IMR-90 (cell line): ENCODE data around the gene C12orf75. TPM values are rescaled to one million over a fixed set of nuclear protein-coding genes. Genes with fewer than 3 reads are reported as not detected.

ENCODE experiments used
- ATAC-seq: fragments of 200-7000 bp; cut with Tn5 transposase; 2 replicates; pipeline ENCODE4 v1.9.1; 2020; ENCODE audit warnings: low read depth, mild to moderate bottlenecking, moderate library complexity
- BruUV-seq: library from RNA; stranded (reverse); fragments of 400-500 nt; replicated peaks from 2 replicates; lab custom pipeline; 2021; lab: Mats Ljungman, UMichigan
- CTCF ChIA-PET: fragments of 300-600 bp; formaldehyde crosslinking; extraction: SDS; loops from one replicate; lab custom pipeline; 2021; ENCODE audit warnings: antibody characterized with exemption; lab: Yijun Ruan, JAX
- POLR2A ChIA-PET: fragments of 300-600 bp; sonication (Branson Sonifier 250); formaldehyde crosslinking; loops from one replicate; lab custom pipeline; 2022; ENCODE audit warnings: antibody characterized with exemption; ENCODE audit not compliant: unreplicated experiment; lab: Charles Lee
- DNase-seq: peaks from one replicate; pipeline ENCODE4 v3.0.0; 2013
- H2AFZ ChIP-seq: replicated peaks from 2 replicates; pipeline ENCODE3; 2013; ENCODE audit warnings: low read length, mild to moderate bottlenecking; ENCODE audit not compliant: poor library complexity
- H2AK5ac ChIP-seq: 2 replicates; pipeline ENCODE4 v1.6.1; 2013; ENCODE audit warnings: low read depth, low read length, inconsistent platforms
- H2AK9ac ChIP-seq: replicated peaks from 2 replicates; pipeline ENCODE3; 2013; ENCODE audit warnings: mild to moderate bottlenecking, low read depth, low read length, moderate library complexity; ENCODE audit not compliant: poor library complexity
- H2BK120ac ChIP-seq: 2 replicates; pipeline ENCODE4 v1.6.1; 2013; ENCODE audit warnings: low read depth, low read length, inconsistent platforms
- H2BK15ac ChIP-seq: 3 replicates; pipeline ENCODE4 v1.6.1; 2013; ENCODE audit warnings: low read depth, low read length, inconsistent platforms
- H2BK20ac ChIP-seq: 2 replicates; pipeline ENCODE4 v1.6.1; 2013; ENCODE audit warnings: low read depth, mild to moderate bottlenecking, inconsistent platforms, low read length, moderate library complexity
- H2BK5ac ChIP-seq: 2 replicates; pipeline ENCODE4 v1.6.1; 2013; ENCODE audit warnings: mild to moderate bottlenecking, low read depth, low read length, inconsistent platforms; ENCODE audit not compliant: poor library complexity, severe bottlenecking
- H3K14ac ChIP-seq: replicated peaks from 2 replicates; pipeline ENCODE4 v1.6.1; 2013; ENCODE audit warnings: low read depth, low read length, inconsistent platforms
- H3K18ac ChIP-seq: 2 replicates; pipeline ENCODE4 v1.6.1; 2013; ENCODE audit warnings: low read depth, low read length, control low read depth
- H3K23ac ChIP-seq: 2 replicates; pipeline ENCODE4 v1.6.1; 2013; ENCODE audit warnings: low read depth, low read length, inconsistent platforms
- H3K27ac ChIP-seq: 2 replicates; pipeline ENCODE4 v1.5.1; 2013; ENCODE audit warnings: mild to moderate bottlenecking, control low read depth, low read length; ENCODE audit not compliant: insufficient read depth
- H3K27me3 ChIP-seq: 2 replicates; pipeline ENCODE4 v1.6.1; 2013; ENCODE audit warnings: low read length; ENCODE audit not compliant: control insufficient read depth, insufficient read depth
- H3K36me3 ChIP-seq: 2 replicates; pipeline ENCODE4 v1.6.1; 2013; ENCODE audit warnings: low read length, mixed read lengths; ENCODE audit not compliant: control insufficient read depth, insufficient read depth
- H3K4ac ChIP-seq: 2 replicates; pipeline ENCODE4 v1.6.1; 2013; ENCODE audit warnings: low read depth, low read length, inconsistent platforms
- H3K4me1 ChIP-seq: 2 replicates; pipeline ENCODE4 v1.6.1; 2013; ENCODE audit warnings: low read length, mixed read lengths; ENCODE audit not compliant: control insufficient read depth, insufficient read depth
- H3K4me2 ChIP-seq: 2 replicates; pipeline ENCODE4 v1.6.1; 2013; ENCODE audit warnings: low read depth, mild to moderate bottlenecking, control low read depth, low read length, moderate library complexity
- H3K4me3 ChIP-seq: 2 replicates; pipeline ENCODE4 v1.5.1; 2013; ENCODE audit warnings: low read depth, mild to moderate bottlenecking, control low read depth, low read length, moderate library complexity; ENCODE audit not compliant: insufficient read depth
- H3K56ac ChIP-seq: 2 replicates; pipeline ENCODE4 v1.6.1; 2013; ENCODE audit warnings: low read length, inconsistent platforms; ENCODE audit not compliant: insufficient read depth; ENCODE audit errors: extremely low read depth
- H3K79me1 ChIP-seq, 2 experiments: 2 replicates each; pipeline ENCODE4 v1.6.1; 2013; ENCODE audit warnings: low read length in 2 of 2, inconsistent platforms in 1 of 2, low read depth in 1 of 2
- H3K9ac ChIP-seq: 2 replicates; pipeline ENCODE4 v1.6.1; 2013; ENCODE audit warnings: low read depth, low read length, control low read depth
- H3K9me1 ChIP-seq: 2 replicates; pipeline ENCODE4 v1.6.1; 2013; ENCODE audit warnings: low read length, inconsistent platforms; ENCODE audit not compliant: insufficient read depth
- H3K9me3 ChIP-seq: 2 replicates; pipeline ENCODE4 v1.6.1; 2013; ENCODE audit warnings: low read length; ENCODE audit not compliant: control insufficient read depth, insufficient read depth
- H4K20me1 ChIP-seq: 2 replicates; pipeline ENCODE4 v1.6.1; 2013; ENCODE audit warnings: low read length, inconsistent platforms; ENCODE audit not compliant: insufficient read depth
- H4K5ac ChIP-seq: 2 replicates; pipeline ENCODE4 v1.6.1; 2013; ENCODE audit warnings: mild to moderate bottlenecking, low read depth, low read length, control low read depth
- H4K8ac ChIP-seq, 2 experiments: 2 replicates each; pipeline ENCODE4 v1.6.1; 2013; ENCODE audit warnings: low read depth in 2 of 2, low read length in 2 of 2, control low read depth in 1 of 2, inconsistent platforms in 1 of 2
- H4K91ac ChIP-seq: 2 replicates; pipeline ENCODE4 v1.6.1; 2013; ENCODE audit warnings: low read depth, low read length, inconsistent platforms; ENCODE audit not compliant: insufficient read depth
- CEBPB ChIP-seq: IDR thresholded peaks from 2 replicates; pipeline ENCODE4 v1.6.1; 2012; ENCODE audit warnings: low read depth, low read length, improper control_type of control experiment
- CHD1 ChIP-seq: IDR thresholded peaks from 2 replicates; pipeline ENCODE4 v1.6.1; 2012; ENCODE audit warnings: low read depth, low read length, improper control_type of control experiment
- FOS ChIP-seq: fragments of 150-350 bp; IDR thresholded peaks from 2 replicates; pipeline ENCODE4 v1.6.1; 2016; ENCODE audit warnings: low read depth, low read length
- MAFK ChIP-seq: IDR thresholded peaks from 2 replicates; pipeline ENCODE4 v1.6.1; 2012; ENCODE audit warnings: low read depth, low read length, improper control_type of control experiment
- MAZ ChIP-seq: IDR thresholded peaks from 2 replicates; pipeline ENCODE4 v1.6.1; 2012; ENCODE audit warnings: low read depth, mild to moderate bottlenecking, low read length, improper control_type of control experiment, moderate library complexity, borderline replicate concordance
- MXI1 ChIP-seq: IDR thresholded peaks from 2 replicates; pipeline ENCODE4 v1.6.1; 2012; ENCODE audit warnings: low read depth, mild to moderate bottlenecking, low read length, moderate library complexity, borderline replicate concordance
- NFE2L2 ChIP-seq: fragments of 150-350 bp; IDR thresholded peaks from 2 replicates; pipeline ENCODE4 v1.6.1; 2016; ENCODE audit warnings: low read depth, mild to moderate bottlenecking, low read length
- POLR2A ChIP-seq: IDR thresholded peaks from 2 replicates; pipeline ENCODE4 v1.6.1; 2012; ENCODE audit warnings: mild to moderate bottlenecking, low read depth, low read length
- RAD21 ChIP-seq: IDR thresholded peaks from 2 replicates; pipeline ENCODE4 v1.6.1; 2012; ENCODE audit warnings: low read length, improper control_type of control experiment
- RCOR1 ChIP-seq: IDR thresholded peaks from 2 replicates; pipeline ENCODE4 v1.6.1; 2012; ENCODE audit warnings: mild to moderate bottlenecking, low read length, improper control_type of control experiment; ENCODE audit not compliant: insufficient replicate concordance
- RFX5 ChIP-seq: IDR thresholded peaks from 2 replicates; pipeline ENCODE4 v1.8.0; 2012; ENCODE audit warnings: low read depth, mild to moderate bottlenecking, low read length, moderate library complexity
- SMC3 ChIP-seq: fragments of 150-350 bp; IDR thresholded peaks from 2 replicates; pipeline ENCODE4 v1.6.1; 2016; ENCODE audit warnings: low read depth, mild to moderate bottlenecking, antibody characterized with exemption, low read length, moderate library complexity
- WGBS, 2 experiments: methylation state at CpG; one replicate each; pipeline versions ENCODE4 v1.1.5 to v1.1.7; 2013; ENCODE audit warnings: missing lambda C conversion rate in 2 of 2; ENCODE audit not compliant: insufficient read length in 1 of 2; ENCODE audit errors: extremely low coverage in 2 of 2; 5-methylcytosine and 5-hydroxymethylcytosine counted together
- dilution Hi-C: fragments of 300-500 bp; cut with HindIII; formaldehyde crosslinking; loops from one replicate; pipeline ENCODE4 v1.14.3; 2018; ENCODE audit warnings: low sequenced_read_pairs; ENCODE audit not compliant: unreplicated experiment
- in situ Hi-C: fragments of 300-500 bp; cut with MboI; formaldehyde crosslinking; loops from 3 replicates; pipeline ENCODE4 v1.14.3; 2019; ENCODE audit warnings: low sequenced_read_pairs, inconsistent platforms, mixed read lengths
- intact Hi-C: fragments of 100-400 bp; cut with micrococcal nuclease; formaldehyde crosslinking; loops from 2 replicates; pipeline ENCODE4 v1.10.0; 2022
- polyA plus RNA-seq, 3 experiments: library from polyadenylated mRNA; depleted of rRNA; stranded (reverse); fragments of >200 nt; gene quantifications; 2 replicates each; pipeline ENCODE4 v1.2.3, GENCODE V29; 2012; ENCODE audit warnings: low replicate concordance in 1 of 3
- total RNA-seq: library from RNA; depleted of rRNA; stranded (reverse); fragments of >200 nt; gene quantifications from 2 replicates; pipeline ENCODE4 v1.2.3, GENCODE V29; 2012
- TF ChIP-seq, protein P1 (sequence below): conservative IDR thresholded peaks from 2 replicates; pipeline ENCODE4 v1.5.1; 2012; ENCODE audit warnings: mild to moderate bottlenecking, low read depth, low read length, improper control_type of control experiment
- TF ChIP-seq, protein P2 (sequence below): fragments of 150-350 bp; IDR thresholded peaks from 2 replicates; pipeline ENCODE4 v1.6.1; 2017; ENCODE audit warnings: mild to moderate bottlenecking, antibody characterized with exemption, low read length, low read depth
- TF ChIP-seq, protein P3 (sequence below): fragments of 150-350 bp; IDR thresholded peaks from 2 replicates; pipeline ENCODE4 v1.6.1; 2016; ENCODE audit warnings: low read depth, mild to moderate bottlenecking, low read length, moderate library complexity, borderline replicate concordance

C12orf75 gene
- total and polyA plus RNA-seq, 2 of the 4 experiments (the other 2 are of a cell fraction), result 145 to 278 TPM

DNA sequence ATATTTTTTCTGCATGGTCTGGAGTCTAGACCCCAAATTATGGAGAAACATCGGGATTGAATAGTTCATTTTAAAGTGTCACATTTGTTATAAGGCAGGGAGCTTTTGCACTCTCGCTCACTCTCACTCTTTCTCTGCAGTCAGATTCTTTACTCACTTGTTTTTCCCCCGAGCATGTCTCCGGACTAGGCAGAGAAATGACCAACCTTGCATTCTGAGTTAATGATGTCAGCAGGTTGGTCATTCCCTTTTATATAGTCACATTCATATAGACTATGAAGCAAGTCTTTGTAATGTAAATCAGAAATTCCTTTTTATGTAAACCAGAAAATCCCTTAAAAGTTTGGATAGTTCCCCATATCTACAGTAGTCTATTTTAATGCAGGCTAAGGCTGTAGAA lies 4.1 kb downstream of the C12orf75 start:
- H2AK5ac ChIP-seq, result no peak overlapping the region
- H3K4me1 ChIP-seq, result peaks cover 28% of the 10 kb centered on the region
- no TSS peak for BruUV-seq
- no peak overlapping the region; a peak in 2 of 4 replicates for H4K8ac ChIP-seq
- DNase-seq (peak; percentile 92), ATAC-seq (peak; percentile 19)
- peak overlapping the region; percentile 59 for H3K56ac ChIP-seq
- 0 out of 2 replicates have a peak overlapping the region, but pooled peaks have one; percentile 17 for H2BK20ac ChIP-seq
- H2BK15ac ChIP-seq, result no peak overlapping the region
- 0 out of 2 replicates have a peak overlapping the region, but pooled peaks have one; percentile 8 for H3K14ac ChIP-seq
- no peak overlapping the region for H4K5ac ChIP-seq
- peaks cover 36% of the 10 kb centered on the region; the same call in 1 of the 2 replicates for H4K20me1 ChIP-seq
- peak overlapping the region; percentile 80 for H3K4me2 ChIP-seq
- H3K4me3 ChIP-seq, result peak overlapping the region; percentile 4; the same call in 1 of the 2 replicates
- H3K9ac ChIP-seq, result no peak overlapping the region
- H2AFZ ChIP-seq, result no peak overlapping the region
- dilution Hi-C loops (no loop called here), intact Hi-C loops (loop anchor here (5.0 kb wide), 1 partner anchor 33 kb away; no protein-coding TSS in a partner anchor), in situ Hi-C loops (no loop called here)
- H2AK9ac ChIP-seq, result no peak overlapping the region
- H2BK5ac ChIP-seq, result peak overlapping the region; percentile 85
- no peak overlapping the region; the same call in 1 of the 2 replicates for H3K18ac ChIP-seq
- ChIA-PET CTCF (no interaction called here), POLR2A (no interaction called here)
- no peak overlapping the region for H4K91ac ChIP-seq
- H3K27me3 ChIP-seq, result no peaks in the 10 kb centered on the region
- H3K27ac ChIP-seq, result peak overlapping the region; percentile 21; the same call in 1 of the 2 replicates
- H3K36me3 ChIP-seq, result peaks cover 3% of the 10 kb centered on the region; the same call in 1 of the 2 replicates
- peaks cover 16% of the 10 kb centered on the region for H3K9me1 ChIP-seq
- peak overlapping the region; percentile 17; the same call in 1 of the 2 replicates for H3K4ac ChIP-seq
- H3K9me3 ChIP-seq, result no peaks in the 10 kb centered on the region
- no peak overlapping the region; the same call in 1 of the 2 replicates for H3K23ac ChIP-seq
- no CpG with 5 or more reads among the region's 4 CpGs for WGBS, 2 experiments
- peaks cover 9 to 22% of the 10 kb centered on the region in 2 experiments; a peak in 2 of 4 replicates for H3K79me1 ChIP-seq
- peak overlapping the region; percentile 44; the same call in 1 of the 2 replicates for H2BK120ac ChIP-seq
- TF ChIP-seq, protein P1, sequence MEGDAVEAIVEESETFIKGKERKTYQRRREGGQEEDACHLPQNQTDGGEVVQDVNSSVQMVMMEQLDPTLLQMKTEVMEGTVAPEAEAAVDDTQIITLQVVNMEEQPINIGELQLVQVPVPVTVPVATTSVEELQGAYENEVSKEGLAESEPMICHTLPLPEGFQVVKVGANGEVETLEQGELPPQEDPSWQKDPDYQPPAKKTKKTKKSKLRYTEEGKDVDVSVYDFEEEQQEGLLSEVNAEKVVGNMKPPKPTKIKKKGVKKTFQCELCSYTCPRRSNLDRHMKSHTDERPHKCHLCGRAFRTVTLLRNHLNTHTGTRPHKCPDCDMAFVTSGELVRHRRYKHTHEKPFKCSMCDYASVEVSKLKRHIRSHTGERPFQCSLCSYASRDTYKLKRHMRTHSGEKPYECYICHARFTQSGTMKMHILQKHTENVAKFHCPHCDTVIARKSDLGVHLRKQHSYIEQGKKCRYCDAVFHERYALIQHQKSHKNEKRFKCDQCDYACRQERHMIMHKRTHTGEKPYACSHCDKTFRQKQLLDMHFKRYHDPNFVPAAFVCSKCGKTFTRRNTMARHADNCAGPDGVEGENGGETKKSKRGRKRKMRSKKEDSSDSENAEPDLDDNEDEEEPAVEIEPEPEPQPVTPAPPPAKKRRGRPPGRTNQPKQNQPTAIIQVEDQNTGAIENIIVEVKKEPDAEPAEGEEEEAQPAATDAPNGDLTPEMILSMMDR, result no peak
- TF ChIP-seq CHD1 (no peak), RCOR1 (no peak), POLR2A (no peak), RAD21 (0 out of 2 replicates have a peak, but pooled peaks have one; percentile 6), FOS (0 out of 2 replicates have a peak, but pooled peaks have one; percentile 5), MAZ (no peak), SMC3 (no peak), NFE2L2 (no peak), RFX5 (no peak), CEBPB (peak; percentile 89), MAFK (0 out of 2 replicates have a peak, but pooled peaks have one; percentile 34), MXI1 (no peak)
- TF ChIP-seq, protein P2, sequence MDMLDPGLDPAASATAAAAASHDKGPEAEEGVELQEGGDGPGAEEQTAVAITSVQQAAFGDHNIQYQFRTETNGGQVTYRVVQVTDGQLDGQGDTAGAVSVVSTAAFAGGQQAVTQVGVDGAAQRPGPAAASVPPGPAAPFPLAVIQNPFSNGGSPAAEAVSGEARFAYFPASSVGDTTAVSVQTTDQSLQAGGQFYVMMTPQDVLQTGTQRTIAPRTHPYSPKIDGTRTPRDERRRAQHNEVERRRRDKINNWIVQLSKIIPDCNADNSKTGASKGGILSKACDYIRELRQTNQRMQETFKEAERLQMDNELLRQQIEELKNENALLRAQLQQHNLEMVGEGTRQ, result no peak
- TF ChIP-seq, protein P3, sequence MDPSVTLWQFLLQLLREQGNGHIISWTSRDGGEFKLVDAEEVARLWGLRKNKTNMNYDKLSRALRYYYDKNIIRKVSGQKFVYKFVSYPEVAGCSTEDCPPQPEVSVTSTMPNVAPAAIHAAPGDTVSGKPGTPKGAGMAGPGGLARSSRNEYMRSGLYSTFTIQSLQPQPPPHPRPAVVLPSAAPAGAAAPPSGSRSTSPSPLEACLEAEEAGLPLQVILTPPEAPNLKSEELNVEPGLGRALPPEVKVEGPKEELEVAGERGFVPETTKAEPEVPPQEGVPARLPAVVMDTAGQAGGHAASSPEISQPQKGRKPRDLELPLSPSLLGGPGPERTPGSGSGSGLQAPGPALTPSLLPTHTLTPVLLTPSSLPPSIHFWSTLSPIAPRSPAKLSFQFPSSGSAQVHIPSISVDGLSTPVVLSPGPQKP, result no peak
